ENCODE data around the gene FAM107B.

Gene FAM107B

GRCh38 chr10:14549496-14549895, 225.2 kb downstream of the FAM107B start:
- Histone ChIP-seq H3K4me1 (ENCODE audit: control insufficient read depth in 1 of 2, insufficient read depth in 1 of 2, low read depth in 1 of 2, low read length in 1 of 2) (peaks cover 100% of the 10 kb centered on the region in 2 experiments), H3K9me3 (no peaks in the 10 kb centered on the region), H3K27me3 (no peaks in the 10 kb centered on the region), H3K4me3 (ENCODE audit: low read depth in 1 of 2, low read length in 1 of 2) (peak overlapping the region in 1 of 2 experiments; percentile 3), H3K27ac (peak overlapping the region; percentile 95), H3K36me3 (peaks cover 6% of the 10 kb centered on the region)
- no peak for TF ChIP-seq CTCF (IDR thresholded peaks at IDR 0.05)

- Histone ChIP-seq H3K9me3 (no peaks in the 10 kb centered on the region), H3K4me3 (ENCODE audit: low read depth in 1 of 2, low read length in 1 of 2) (peak overlapping the region in 1 of 2 experiments; percentile 3), H3K4me1 (ENCODE audit: control insufficient read depth in 1 of 2, insufficient read depth in 1 of 2, low read depth in 1 of 2, low read length in 1 of 2) (peaks cover 99 to 100% of the 10 kb centered on the region in 2 experiments), H3K36me3 (peaks cover 6% of the 10 kb centered on the region), H3K27me3 (no peaks in the 10 kb centered on the region), H3K27ac (peak overlapping the region; percentile 95)
- TF ChIP-seq CTCF (IDR thresholded peaks at IDR 0.05), result no peak
Measured at GRCh38 chr10:14548970-14549369, 225.7 kb downstream of the FAM107B start.

- Histone ChIP-seq H3K9me3 (no peaks in the 10 kb centered on the region), H3K27ac (peak overlapping the region; percentile 95), H3K36me3 (peaks cover 6% of the 10 kb centered on the region)
Measured at GRCh38 chr10:14548474-14548873, 226.2 kb downstream of the FAM107B start.

GRCh38 chr10:14547816-14548215, 226.9 kb downstream of the FAM107B start:
- no peaks in the 10 kb centered on the region for H3K9me3 ChIP-seq
- peaks cover 99 to 100% of the 10 kb centered on the region in 2 experiments for H3K4me1 ChIP-seq (ENCODE audit: control insufficient read depth in 1 of 2, insufficient read depth in 1 of 2, low read depth in 1 of 2, low read length in 1 of 2)
- H3K36me3 ChIP-seq, result peaks cover 6% of the 10 kb centered on the region
- no peak overlapping the region for H3K4me3 ChIP-seq (ENCODE audit: low read depth in 1 of 2, low read length in 1 of 2)
- peak overlapping the region; percentile 95 for H3K27ac ChIP-seq
- no peaks in the 10 kb centered on the region for H3K27me3 ChIP-seq
- no peak for TF ChIP-seq CTCF (IDR thresholded peaks at IDR 0.05)

More at GRCh38 chr10:14548474-14548873, 226.2 kb downstream of the FAM107B start:
- H3K4me1 ChIP-seq (ENCODE audit: control insufficient read depth in 1 of 2, insufficient read depth in 1 of 2, low read depth in 1 of 2, low read length in 1 of 2), result peaks cover 99 to 100% of the 10 kb centered on the region in 2 experiments
- H3K27me3 ChIP-seq, result no peaks in the 10 kb centered on the region
- TF ChIP-seq CTCF (IDR thresholded peaks at IDR 0.05), result no peak
- no peak overlapping the region for H3K4me3 ChIP-seq (ENCODE audit: low read depth in 1 of 2, low read length in 1 of 2)

GRCh38 chr10:14545827-14546226, 228.9 kb downstream of the FAM107B start:
- H3K4me1 ChIP-seq (ENCODE audit: control insufficient read depth in 1 of 2, insufficient read depth in 1 of 2, low read depth in 1 of 2, low read length in 1 of 2), result peaks cover 88 to 97% of the 10 kb centered on the region in 2 experiments
- peak overlapping the region; percentile 15 to 35 for H3K4me3 ChIP-seq (ENCODE audit: low read depth in 1 of 2, low read length in 1 of 2)
- no peaks in the 10 kb centered on the region for H3K9me3 ChIP-seq
- H3K36me3 ChIP-seq, result peaks cover 15% of the 10 kb centered on the region
- H3K27ac ChIP-seq, result peak overlapping the region; percentile 95
- no peaks in the 10 kb centered on the region for H3K27me3 ChIP-seq
- TF ChIP-seq CTCF (IDR thresholded peaks at IDR 0.05), result no peak

- H3K36me3 ChIP-seq, result peaks cover 15% of the 10 kb centered on the region
- peaks cover 82 to 95% of the 10 kb centered on the region in 2 experiments for H3K4me1 ChIP-seq (ENCODE audit: control insufficient read depth in 1 of 2, insufficient read depth in 1 of 2, low read depth in 1 of 2, low read length in 1 of 2)
- peak overlapping the region in 1 of 2 experiments; percentile 5 for H3K4me3 ChIP-seq (ENCODE audit: low read depth in 1 of 2, low read length in 1 of 2)
- no peak for TF ChIP-seq CTCF (IDR thresholded peaks at IDR 0.05)
- H3K27me3 ChIP-seq, result no peaks in the 10 kb centered on the region
- no peaks in the 10 kb centered on the region for H3K9me3 ChIP-seq
- H3K27ac ChIP-seq, result peak overlapping the region; percentile 95
Measured at GRCh38 chr10:14543904-14544210, 230.8 kb downstream of the FAM107B start.
